MCF 10A (cell line): Measurements from ENCODE around the gene ZMAT2. TPM values are rescaled to one million over a fixed set of nuclear protein-coding genes. Genes with fewer than 3 reads are reported as not detected.
"Not testable (repeated sequence)": the region's sequence is repeated elsewhere in the genome, so short reads cannot be mapped to it uniquely, and the experiment has no call there.

Experiments
- BruUV-seq: library from RNA; stranded (reverse); fragments of 400-500 nt; replicated peaks from 2 replicates; lab custom pipeline; 2021; lab: Mats Ljungman, UMichigan
- CTCF ChIA-PET: fragments of 300-600 bp; sonication (Branson Sonifier 250); formaldehyde crosslinking; extraction: SDS; loops from one replicate; lab custom pipeline; 2021; ENCODE audit warnings: antibody characterized with exemption, inconsistent platforms; lab: Yijun Ruan, JAX
- POLR2A ChIA-PET: fragments of 300-600, 350-650 bp; sonication (Branson Sonifier 250); formaldehyde crosslinking; extraction: SDS; loops from one replicate; lab custom pipeline; 2020; ENCODE audit warnings: antibody characterized with exemption, inconsistent platforms; lab: Yijun Ruan, JAX
- DNase-seq: peaks from one replicate; pipeline ENCODE4 v3.0.0-alpha.2; 2018; ENCODE audit not compliant: unreplicated experiment
- H3K27ac Mint-ChIP-seq: one replicate; pipeline ENCODE4 v1.8.0; 2022; ENCODE audit warnings: mild to moderate bottlenecking, low read depth, mixed read lengths; ENCODE audit not compliant: unreplicated experiment
- H3K27me3 Mint-ChIP-seq: one replicate; pipeline ENCODE4 v1.8.0; 2022; ENCODE audit warnings: mixed read lengths; ENCODE audit not compliant: insufficient read depth, unreplicated experiment
- H3K36me3 Mint-ChIP-seq: one replicate; pipeline ENCODE4 v1.8.0; 2022; ENCODE audit warnings: mild to moderate bottlenecking, moderate library complexity, mixed read lengths; ENCODE audit not compliant: insufficient read depth, unreplicated experiment
- H3K4me1 Mint-ChIP-seq: one replicate; pipeline ENCODE4 v1.8.0; 2022; ENCODE audit warnings: mixed read lengths; ENCODE audit not compliant: insufficient read depth, unreplicated experiment
- H3K4me3 Mint-ChIP-seq: one replicate; pipeline ENCODE4 v1.8.0; 2022; ENCODE audit warnings: mild to moderate bottlenecking, moderate library complexity, mixed read lengths; ENCODE audit not compliant: unreplicated experiment
- H3K9me3 Mint-ChIP-seq: one replicate; pipeline ENCODE4 v1.8.0; 2022; ENCODE audit warnings: mixed read lengths; ENCODE audit not compliant: unreplicated experiment
- intact Hi-C: fragments of 100-400 bp; cut with micrococcal nuclease; formaldehyde crosslinking; loops from 2 replicates; pipeline ENCODE4 v1.14.1; 2022
- total RNA-seq: library from RNA; stranded (reverse); gene quantifications from 2 replicates; pipeline ENCODE4 v1.2.3, GENCODE V29; 2022
- TF ChIP-seq, protein P1 (sequence below): fragments of 200-600 bp; IDR thresholded peaks from one replicate; pipeline ENCODE4 v1.8.0; 2022; ENCODE audit warnings: antibody characterized with exemption, mild to moderate bottlenecking; ENCODE audit not compliant: unreplicated experiment

Gene ZMAT2
- total RNA-seq, 1 experiment from 2014 or later: 54.9 TPM

DNA sequence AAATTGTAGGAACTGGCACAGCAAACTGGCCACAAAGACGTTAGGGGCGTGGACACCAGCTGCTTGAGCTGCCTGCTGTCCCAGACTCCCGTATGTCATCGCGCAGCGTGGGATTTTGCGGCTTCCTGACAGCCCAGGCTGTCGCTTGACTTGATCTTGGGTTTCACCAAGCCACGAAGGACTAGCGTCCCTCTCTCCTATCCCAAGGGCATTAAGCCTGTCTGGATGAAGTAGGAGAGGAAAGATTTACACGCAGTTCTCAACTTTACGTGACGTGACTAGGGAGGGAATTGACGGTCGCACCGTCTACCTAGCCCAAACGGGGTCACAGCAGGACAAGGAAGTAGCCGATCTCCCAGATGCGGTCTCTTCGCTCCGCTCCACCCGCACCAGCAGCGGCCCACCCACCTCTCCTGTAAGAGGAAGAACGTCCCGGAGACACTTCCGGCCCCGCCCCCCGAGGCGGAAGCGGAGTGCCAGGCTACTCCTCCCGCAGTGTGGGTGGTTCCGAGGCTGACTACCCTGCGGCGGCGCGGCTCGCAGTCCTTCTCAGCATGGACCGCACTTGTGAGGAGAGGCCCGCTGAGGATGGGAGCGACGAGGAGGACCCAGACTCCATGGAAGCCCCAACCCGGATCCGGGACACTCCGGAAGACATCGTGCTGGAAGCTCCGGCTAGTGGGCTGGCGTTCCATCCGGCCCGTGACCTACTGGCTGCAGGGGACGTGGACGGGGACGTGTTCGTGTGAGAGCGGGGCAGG is 35.7 kb upstream of the ZMAT2 start, which contains the start of gene WDR55:
WDR55 (plus strand) TSS at position 546 of the 761 bp plus-strand sequence; CDS start at position 555, 9 bp downstream.
- intact Hi-C loops: loop anchor here (1.0 kb wide), 3 partner anchors 27 to 89 kb away; partner anchors contain the start of genes HARS1 and HARS2
- Mint-ChIP-seq H3K36me3 (peaks cover 77% of the 10 kb centered on the region), H3K4me3 (peak within 1 kb of the TSS; percentile 100), H3K9me3 (no peaks in the 10 kb centered on the region), H3K4me1 (peaks cover 32% of the 10 kb centered on the region), H3K27me3 (no peaks in the 10 kb centered on the region), H3K27ac (peak within 1 kb of the TSS; percentile 98)
- ChIA-PET CTCF (interaction anchor here (0.6 to 1.3 kb wide), 9 partner anchors 15 to 333 kb away, joined by 3 to 5 read pairs (median 3); partner anchors contain the start of genes HARS1, HARS2, TMCO6 and ZMAT2), POLR2A (interaction anchor here (0.6 to 8.1 kb wide), 29 partner anchors 10 to 972 kb away, joined by 3 to 164 read pairs (median 6); partner anchors contain the start of genes ANKHD1, APBB3, DND1 and EIF4EBP3)
- TF ChIP-seq, protein P1, sequence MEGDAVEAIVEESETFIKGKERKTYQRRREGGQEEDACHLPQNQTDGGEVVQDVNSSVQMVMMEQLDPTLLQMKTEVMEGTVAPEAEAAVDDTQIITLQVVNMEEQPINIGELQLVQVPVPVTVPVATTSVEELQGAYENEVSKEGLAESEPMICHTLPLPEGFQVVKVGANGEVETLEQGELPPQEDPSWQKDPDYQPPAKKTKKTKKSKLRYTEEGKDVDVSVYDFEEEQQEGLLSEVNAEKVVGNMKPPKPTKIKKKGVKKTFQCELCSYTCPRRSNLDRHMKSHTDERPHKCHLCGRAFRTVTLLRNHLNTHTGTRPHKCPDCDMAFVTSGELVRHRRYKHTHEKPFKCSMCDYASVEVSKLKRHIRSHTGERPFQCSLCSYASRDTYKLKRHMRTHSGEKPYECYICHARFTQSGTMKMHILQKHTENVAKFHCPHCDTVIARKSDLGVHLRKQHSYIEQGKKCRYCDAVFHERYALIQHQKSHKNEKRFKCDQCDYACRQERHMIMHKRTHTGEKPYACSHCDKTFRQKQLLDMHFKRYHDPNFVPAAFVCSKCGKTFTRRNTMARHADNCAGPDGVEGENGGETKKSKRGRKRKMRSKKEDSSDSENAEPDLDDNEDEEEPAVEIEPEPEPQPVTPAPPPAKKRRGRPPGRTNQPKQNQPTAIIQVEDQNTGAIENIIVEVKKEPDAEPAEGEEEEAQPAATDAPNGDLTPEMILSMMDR: no peak
- DNase-seq: peak; percentile 98
- BruUV-seq: TSS peak; percentile 74

DNA sequence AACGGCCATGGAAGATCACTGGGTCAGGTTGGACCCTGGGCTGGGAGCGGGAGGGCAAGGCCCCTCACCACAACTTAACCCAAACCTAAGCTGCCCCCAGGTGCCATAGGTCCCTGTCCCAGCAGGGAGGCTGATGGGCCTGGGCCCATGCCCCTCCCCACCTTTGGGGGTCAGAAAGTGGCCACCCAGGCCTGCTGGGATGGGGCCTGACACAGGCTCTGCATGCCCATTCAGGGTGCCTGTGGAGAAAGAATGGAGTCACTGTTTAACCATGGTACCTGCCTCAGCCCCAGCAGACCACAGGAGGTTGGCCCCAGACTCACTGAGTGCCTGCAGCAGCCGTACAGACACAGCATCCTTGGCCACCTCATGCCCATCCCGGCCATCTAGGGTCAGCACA is 29.2 kb upstream of the ZMAT2 start:
- BruUV-seq, intact Hi-C loops, H3K27ac Mint-ChIP-seq, H3K4me3 Mint-ChIP-seq, H3K9me3 Mint-ChIP-seq, DNase-seq, H3K27me3 Mint-ChIP-seq: not testable (repeated sequence)
- Mint-ChIP-seq H3K36me3 (peaks cover 77% of the 10 kb centered on the region), H3K4me1 (peaks cover 19% of the 10 kb centered on the region)
- ChIA-PET CTCF (interaction anchor here (0.6 kb wide), 2 partner anchors 20 to 54 kb away, joined by 3 to 4 read pairs; no protein-coding TSS in a partner anchor), POLR2A (interaction anchor here (1.3 kb wide), 1 partner anchor 20 kb away, joined by 3 read pairs; no protein-coding TSS in a partner anchor)

DNA sequence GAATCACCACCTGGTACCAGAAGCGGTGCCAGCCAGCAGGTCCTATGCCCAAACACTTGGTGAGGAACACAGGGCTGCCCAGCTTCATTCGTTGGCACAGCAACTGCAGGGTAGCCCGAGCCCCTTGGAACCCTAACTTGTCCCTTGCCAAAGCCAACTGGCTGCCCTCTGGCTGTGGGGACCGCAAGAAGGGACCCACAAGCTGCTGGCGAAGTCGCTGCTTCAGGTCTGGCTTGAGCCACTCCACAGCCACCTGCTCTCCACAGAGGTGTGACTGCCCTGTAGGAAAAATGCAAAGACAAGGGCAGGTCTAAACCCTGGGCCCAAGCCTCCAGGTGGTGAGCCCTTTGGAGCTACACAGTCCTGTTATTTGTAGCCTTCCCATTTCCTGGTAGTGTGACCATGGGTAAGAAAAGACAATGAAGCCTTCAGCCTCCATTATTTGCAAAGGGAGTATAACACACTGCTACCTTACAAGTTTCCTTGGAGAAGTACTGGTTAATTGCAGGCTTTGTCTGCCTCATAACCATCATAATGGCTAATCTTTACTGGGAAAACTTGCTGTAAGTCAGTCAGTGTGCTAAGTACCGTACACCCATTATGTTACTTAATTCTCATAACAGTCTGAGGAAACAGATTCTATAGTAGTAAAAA is 28.6 kb upstream of the ZMAT2 start:
- no peak for DNase-seq
- peaks cover 13% of the 10 kb centered on the region for H3K4me1 Mint-ChIP-seq
- intact Hi-C loops: no loop called here
- POLR2A ChIA-PET: no interaction called here
- CTCF ChIA-PET: no interaction called here
- H3K27ac Mint-ChIP-seq: no peak overlapping the region
- H3K4me3 Mint-ChIP-seq: no peak overlapping the region
- peaks cover 78% of the 10 kb centered on the region for H3K36me3 Mint-ChIP-seq
- H3K27me3 Mint-ChIP-seq: no peaks in the 10 kb centered on the region
- H3K9me3 Mint-ChIP-seq: no peaks in the 10 kb centered on the region
- TF ChIP-seq, protein P1: no peak
- BruUV-seq: no TSS peak

DNA sequence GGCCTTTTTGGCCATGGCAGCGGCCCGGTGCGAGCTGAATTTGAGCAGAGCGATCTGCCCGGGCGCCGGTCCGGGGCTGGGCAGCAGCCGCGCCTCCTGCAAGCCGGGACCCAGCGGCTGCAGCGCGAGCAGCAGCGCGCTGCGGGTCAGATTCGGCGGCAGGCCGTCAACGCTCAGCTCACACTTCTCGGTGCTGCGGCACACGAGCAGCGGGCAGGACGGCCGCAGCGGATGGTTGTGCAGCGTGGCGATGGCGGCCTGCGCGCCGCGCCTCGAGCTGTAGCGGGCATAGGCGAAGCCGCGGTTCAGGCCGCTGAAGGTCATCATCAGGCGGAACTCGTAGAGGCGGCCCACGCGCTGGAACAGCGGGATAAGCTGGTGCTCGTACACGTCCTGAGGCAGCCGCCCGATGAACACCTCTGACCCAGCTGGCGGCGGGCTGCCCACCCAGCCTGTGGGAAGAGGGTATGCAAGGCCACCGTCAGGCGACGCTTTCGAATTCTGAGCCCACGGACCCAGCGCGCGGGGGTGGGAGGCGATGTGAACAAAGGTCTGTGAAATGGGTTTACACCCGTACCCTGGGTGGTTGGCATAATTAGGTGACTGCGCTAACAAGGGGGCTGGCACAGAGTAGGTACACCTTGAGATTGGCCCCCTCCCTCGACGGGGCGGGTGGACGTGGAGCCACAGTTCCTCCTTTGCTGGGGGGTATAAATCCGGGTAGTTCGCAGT is 27.6 kb upstream of the ZMAT2 start:
- peaks cover 76% of the 10 kb centered on the region for H3K36me3 Mint-ChIP-seq
- H3K27ac Mint-ChIP-seq: no peak overlapping the region

More for the DNA sequence above, 27.6 kb upstream of the ZMAT2 start:
- H3K27me3 Mint-ChIP-seq: no peaks in the 10 kb centered on the region
- intact Hi-C loops: no loop called here
- H3K9me3 Mint-ChIP-seq: no peaks in the 10 kb centered on the region
- H3K4me1 Mint-ChIP-seq: peaks cover 4% of the 10 kb centered on the region
- ChIA-PET POLR2A (interaction anchor here (1.0 to 4.1 kb wide), 3 partner anchors 9 to 30 kb away, joined by 3 to 43 read pairs (median 6); partner anchors contain the start of genes HARS1, HARS2 and WDR55), CTCF (no interaction called here)
- no peak for DNase-seq
- no TSS peak for BruUV-seq
- no peak overlapping the region for H3K4me3 Mint-ChIP-seq
- TF ChIP-seq, protein P1: no peak
